Muscle of leg (tissue), 11 donors: Measurements from ENCODE around the gene ARHGAP29. TPM values are rescaled to one million over a fixed set of nuclear protein-coding genes. Genes with fewer than 3 reads are reported as not detected.
A peak's percentile ranks its signal among the peaks of the same experiment; 100 is the strongest.

Source experiments
- DNase-seq: peaks from one replicate; pipeline ENCODE4 v3.0.0; 2013
- H3K27ac ChIP-seq: one replicate; pipeline ENCODE4 v1.5.1; 2013; ENCODE audit warnings: mild to moderate bottlenecking, low read length, control low read depth
- H3K27me3 ChIP-seq: one replicate; pipeline ENCODE4 v1.6.1; 2013; ENCODE audit warnings: low read length; ENCODE audit not compliant: control insufficient read depth, insufficient read depth
- H3K36me3 ChIP-seq: one replicate; pipeline ENCODE4 v1.6.1; 2013; ENCODE audit warnings: low read length; ENCODE audit not compliant: control insufficient read depth, insufficient read depth
- H3K4me1 ChIP-seq: one replicate; pipeline ENCODE4 v1.6.1; 2013; ENCODE audit warnings: low read length; ENCODE audit not compliant: control insufficient read depth, insufficient read depth
- H3K4me3 ChIP-seq: one replicate; pipeline ENCODE4 v1.5.1; 2013; ENCODE audit warnings: low read length, control low read depth
- H3K9me3 ChIP-seq: replicated peaks from 2 replicates; pipeline ENCODE4 v1.6.1; 2013; ENCODE audit warnings: low read depth, low read length; ENCODE audit not compliant: control insufficient read depth
- WGBS: methylation state at CpG from one replicate; pipeline ENCODE4 v1.1.5; 2013; ENCODE audit warnings: missing lambda C conversion rate; ENCODE audit not compliant: insufficient coverage; 5-methylcytosine and 5-hydroxymethylcytosine counted together
- polyA plus RNA-seq, 8 donors: library from polyadenylated mRNA; unstranded; fragments of 120-200 nt; gene quantifications; one replicate each; pipeline versions ENCODE4 v1.2.1 to v1.2.3, GENCODE V29; 2013; ENCODE audit warnings: inconsistent platforms in 1 of 8, low replicate concordance in 1 of 8; ENCODE audit not compliant: insufficient read length in 8 of 8, insufficient read depth in 1 of 8
- total RNA-seq: library from RNA; stranded (reverse); fragments of 120-200 nt; gene quantifications from one replicate; pipeline ENCODE4 v1.2.4, GENCODE V29; 2013

The ARHGAP29 gene
- total and polyA plus RNA-seq, 9 donors, result 15.5 to 43.7 (median 34.0) TPM

DNA sequence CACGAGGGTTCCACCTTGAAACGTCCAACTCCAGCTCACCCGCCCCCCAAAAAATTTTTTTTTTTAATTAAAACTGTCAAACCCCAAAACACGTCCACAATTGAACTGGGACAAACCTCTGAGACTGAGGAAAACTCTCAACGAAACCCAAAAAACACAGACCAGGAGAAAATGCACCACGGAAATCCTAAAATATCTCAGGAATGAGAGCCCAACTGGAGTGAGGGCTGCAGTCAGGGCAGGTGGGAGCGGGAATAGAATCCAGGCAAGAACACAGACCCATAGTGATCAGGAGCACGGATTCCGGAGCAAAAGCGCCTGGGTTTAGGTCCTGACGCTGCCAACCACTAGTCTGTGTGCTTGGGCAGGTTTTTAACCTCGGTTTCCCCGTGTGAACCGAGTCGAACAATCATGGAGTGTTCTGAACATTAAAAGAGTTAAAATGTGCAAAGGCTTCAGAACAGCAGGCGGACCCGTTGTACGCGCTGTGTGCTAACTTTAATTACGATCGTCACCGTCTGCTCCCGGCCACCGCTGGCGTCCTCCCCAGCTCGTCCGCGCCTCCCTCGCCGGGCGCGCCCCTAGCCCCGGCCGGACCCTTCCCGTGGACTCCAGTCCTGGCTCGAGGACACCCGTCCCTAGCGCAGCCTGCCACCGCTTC lies 624 bp downstream of the ARHGAP29 start:
- peaks cover 7% of the 10 kb centered on the region for H3K4me1 ChIP-seq

DNA sequence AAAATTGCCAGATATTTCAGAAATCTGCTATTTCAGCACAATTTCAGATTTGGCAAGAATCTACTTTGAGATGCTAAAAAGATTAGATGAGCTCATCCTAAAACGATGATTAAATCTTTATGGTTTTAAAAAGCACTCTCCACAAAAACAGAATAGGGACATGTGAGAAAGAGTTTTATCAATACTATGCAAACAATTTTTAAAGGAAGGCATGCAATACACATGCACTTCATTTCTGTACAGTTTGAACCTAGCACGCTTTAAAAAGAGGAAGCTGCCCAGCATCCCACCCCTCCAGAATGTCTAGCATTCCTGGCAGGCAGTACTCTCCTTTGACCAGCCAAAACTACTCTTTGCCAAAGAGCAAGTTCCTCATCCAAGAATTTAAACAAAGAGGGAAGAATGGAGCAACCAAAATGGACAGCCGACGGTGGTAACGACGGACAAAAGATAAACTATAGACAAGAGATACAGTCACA lies 1.3 kb downstream of the ARHGAP29 start:
- DNase-seq, result peak; percentile 83
- Histone ChIP-seq H3K27me3 (peaks cover 11% of the 10 kb centered on the region), H3K4me1 (peaks cover 7% of the 10 kb centered on the region), H3K4me3 (peak overlapping the region; percentile 72), H3K9me3 (no peaks in the 10 kb centered on the region), H3K27ac (peak overlapping the region; percentile 95), H3K36me3 (no peaks in the 10 kb centered on the region)
- WGBS, result 0% methylated on average over 1 of the region's 6 CpGs

More for the DNA sequence above, 624 bp downstream of the ARHGAP29 start:
- 1% methylated on average over 37 of the region's 39 CpGs for WGBS
- Histone ChIP-seq H3K27ac (peak overlapping the region; percentile 95), H3K9me3 (no peaks in the 10 kb centered on the region), H3K36me3 (no peaks in the 10 kb centered on the region), H3K27me3 (peaks cover 11% of the 10 kb centered on the region), H3K4me3 (peak overlapping the region; percentile 72)
- peak; percentile 68 for DNase-seq

DNA sequence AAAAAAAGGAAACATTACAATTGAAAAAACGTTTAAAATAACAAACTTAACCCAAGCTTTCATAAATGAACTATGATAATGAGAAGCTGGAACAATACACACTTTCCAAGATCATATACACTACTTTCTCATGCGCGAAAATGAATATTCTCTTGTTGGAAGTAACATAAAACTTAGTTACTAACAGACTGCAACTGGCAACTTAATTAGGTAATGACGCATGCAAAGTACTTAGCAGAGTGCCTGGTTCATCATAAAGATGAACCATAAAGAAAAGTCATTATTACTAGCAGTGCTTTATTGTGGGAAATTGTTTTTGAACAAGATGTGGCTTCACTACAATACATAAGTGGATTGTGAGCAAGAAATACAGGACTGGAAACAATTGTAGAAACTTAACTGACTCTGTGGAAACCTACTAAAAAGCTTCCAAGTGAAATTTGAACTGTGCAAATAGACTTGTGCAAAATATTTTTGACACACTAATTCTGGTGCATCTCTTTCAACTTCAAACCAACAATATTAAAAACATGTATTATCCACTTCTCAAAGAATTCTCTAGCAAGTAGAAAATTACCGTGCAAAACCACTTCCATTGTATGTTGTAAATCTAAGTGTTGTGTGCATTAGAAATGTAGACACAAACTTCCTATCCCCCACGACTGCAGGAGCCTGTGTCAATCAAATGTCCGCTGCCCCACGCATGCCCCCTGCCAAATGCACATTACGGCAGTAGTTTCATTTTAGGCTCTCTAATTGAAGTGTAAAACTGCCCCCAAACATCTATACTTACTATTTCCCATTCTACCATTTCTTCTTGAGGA lies 2.0 kb downstream of the ARHGAP29 start:
- Histone ChIP-seq H3K4me1 (peaks cover 7% of the 10 kb centered on the region), H3K27ac (peak overlapping the region; percentile 95), H3K4me3 (peak overlapping the region; percentile 72), H3K36me3 (no peaks in the 10 kb centered on the region), H3K27me3 (peaks cover 11% of the 10 kb centered on the region), H3K9me3 (no peaks in the 10 kb centered on the region)
- peak; percentile 78 for DNase-seq
- WGBS, result no CpG with 5 or more reads among the region's 9 CpGs

DNA sequence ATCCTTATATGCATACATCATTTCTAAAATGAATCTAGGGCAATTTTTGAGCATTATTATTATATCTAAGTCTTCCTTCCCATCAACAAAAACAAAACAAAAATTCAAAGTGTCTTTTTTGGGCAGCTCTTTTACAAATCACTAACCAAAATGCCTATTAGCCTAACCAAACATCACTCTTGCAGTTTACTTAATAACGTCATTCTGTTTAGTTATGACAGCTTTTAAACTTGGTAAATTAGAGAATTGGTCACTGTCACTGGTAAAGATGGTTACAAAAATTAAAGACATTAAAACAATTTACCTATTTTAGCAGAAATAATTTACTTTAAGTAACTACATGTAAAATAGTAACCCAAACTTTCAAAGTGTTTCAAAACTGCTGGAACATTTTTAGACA lies 2.8 kb downstream of the ARHGAP29 start:
- H3K4me1 ChIP-seq, result peaks cover 7% of the 10 kb centered on the region
- WGBS, result no CpG with 5 or more reads among the region's 1 CpG
- H3K9me3 ChIP-seq, result no peaks in the 10 kb centered on the region
- no peak for DNase-seq
- no peak overlapping the region for H3K4me3 ChIP-seq
- peaks cover 11% of the 10 kb centered on the region for H3K27me3 ChIP-seq
- peak overlapping the region; percentile 22 for H3K27ac ChIP-seq
- no peaks in the 10 kb centered on the region for H3K36me3 ChIP-seq

DNA sequence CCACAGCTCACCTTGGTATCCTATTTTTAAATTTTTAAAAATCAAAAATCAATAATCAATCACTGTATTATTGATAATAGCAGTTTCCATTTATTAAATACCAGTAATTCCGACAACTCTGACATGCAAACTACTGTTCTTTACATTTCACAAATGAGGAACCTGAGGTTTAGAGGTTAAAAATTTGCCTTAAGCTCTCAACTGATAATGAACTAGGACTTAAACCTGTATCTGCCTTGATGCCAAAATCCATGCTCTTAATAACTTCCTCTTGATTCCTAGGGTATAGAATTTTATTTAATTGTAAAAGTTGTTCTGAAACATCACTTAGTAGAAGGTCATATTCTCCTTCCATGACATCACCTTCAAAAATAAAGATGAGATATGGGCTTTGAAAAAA lies 5.6 kb downstream of the ARHGAP29 start:
- Histone ChIP-seq H3K36me3 (no peaks in the 10 kb centered on the region), H3K4me1 (peaks cover 2% of the 10 kb centered on the region), H3K9me3 (no peaks in the 10 kb centered on the region), H3K27ac (no peak overlapping the region), H3K27me3 (peaks cover 4% of the 10 kb centered on the region), H3K4me3 (no peak overlapping the region)
- DNase-seq, result no peak
- WGBS, result no CpG with 5 or more reads among the region's 1 CpG

DNA sequence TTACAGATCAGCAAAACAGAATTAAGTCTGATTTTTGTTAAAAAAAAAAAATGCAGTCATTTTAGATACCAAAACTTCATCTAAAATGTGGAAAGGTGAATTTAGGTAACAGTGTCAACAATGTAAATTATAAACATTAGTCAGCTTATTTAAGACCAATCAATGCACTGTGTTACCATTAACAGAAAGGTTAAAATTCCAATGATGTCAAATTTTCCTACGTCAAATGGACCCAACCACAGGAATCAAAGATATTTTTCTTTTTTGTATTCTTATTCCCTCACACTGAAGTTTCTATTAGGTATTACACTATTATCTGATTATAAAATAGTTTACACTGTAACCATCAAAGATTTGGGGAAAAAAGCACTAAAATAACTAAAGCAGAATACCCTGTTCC lies 6.5 kb downstream of the ARHGAP29 start:
- Histone ChIP-seq H3K36me3 (no peaks in the 10 kb centered on the region), H3K4me1 (peaks cover 2% of the 10 kb centered on the region), H3K9me3 (no peaks in the 10 kb centered on the region), H3K27ac (no peak overlapping the region), H3K4me3 (no peak overlapping the region), H3K27me3 (no peaks in the 10 kb centered on the region)
- WGBS, result no CpG with 5 or more reads among the region's 1 CpG
- no peak for DNase-seq

DNA sequence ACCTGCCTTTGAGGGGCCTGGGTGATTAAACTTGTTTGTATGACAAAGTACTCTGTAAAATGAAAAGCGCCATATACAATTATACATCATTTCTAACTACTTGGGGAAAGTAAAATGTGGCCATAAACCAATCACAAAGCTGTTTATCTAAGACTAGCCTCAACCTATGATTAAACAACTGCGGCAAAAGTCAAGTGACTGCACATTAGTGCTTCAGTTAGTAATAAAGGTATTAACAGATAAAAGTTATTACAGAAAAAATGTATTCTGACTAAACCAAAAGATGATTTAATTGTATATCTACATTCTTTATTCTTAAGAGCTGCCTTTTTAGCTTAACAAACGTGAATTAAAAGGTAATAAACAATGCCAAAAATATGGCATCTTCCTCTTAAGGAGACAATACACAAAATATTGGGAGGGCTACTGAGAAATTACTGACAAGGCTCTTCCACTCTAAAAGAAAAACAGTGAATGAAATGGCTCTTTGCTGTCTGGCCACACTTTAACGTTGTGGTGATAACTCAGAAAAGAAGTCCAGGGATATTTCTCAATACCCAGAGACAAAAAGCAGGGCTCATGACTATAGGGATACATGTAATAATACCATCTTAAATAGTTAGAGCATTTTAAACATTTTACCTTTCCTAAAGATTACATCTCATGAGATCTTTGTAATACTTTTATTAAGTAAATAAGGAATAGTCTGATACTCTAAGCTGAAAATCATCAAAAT lies 8.6 kb downstream of the ARHGAP29 start:
- Histone ChIP-seq H3K4me3 (no peak overlapping the region), H3K36me3 (no peaks in the 10 kb centered on the region), H3K9me3 (no peaks in the 10 kb centered on the region), H3K27me3 (no peaks in the 10 kb centered on the region), H3K4me1 (peaks cover under 1% of the 10 kb centered on the region), H3K27ac (no peak overlapping the region)
- WGBS, result no CpG with 5 or more reads among the region's 4 CpGs
- DNase-seq, result no peak

DNA sequence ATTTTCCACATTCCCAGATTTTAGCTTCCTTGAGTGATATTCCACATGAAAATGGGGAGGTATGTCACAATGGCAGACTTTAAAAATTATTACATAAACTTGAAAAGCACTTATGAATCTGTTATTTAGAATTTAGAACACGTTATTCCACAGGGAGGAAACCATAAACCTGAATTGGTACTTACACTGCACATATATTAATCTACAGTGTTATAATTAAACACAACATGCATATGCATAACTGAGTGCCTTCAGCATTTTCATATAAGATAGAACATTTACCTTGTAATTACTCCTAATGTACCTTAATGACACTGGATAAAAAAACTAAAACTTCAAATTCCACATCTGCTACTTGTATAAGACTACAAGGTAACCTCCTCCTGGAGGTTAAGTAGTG lies 9.8 kb downstream of the ARHGAP29 start:
- H3K4me3 ChIP-seq, result no peak overlapping the region
- no peak for DNase-seq
- no peaks in the 10 kb centered on the region for H3K27me3 ChIP-seq
- no peaks in the 10 kb centered on the region for H3K36me3 ChIP-seq
- no CpG with 5 or more reads among the region's 1 CpG for WGBS
- no peaks in the 10 kb centered on the region for H3K9me3 ChIP-seq
- H3K27ac ChIP-seq, result no peak overlapping the region
- H3K4me1 ChIP-seq, result no peaks in the 10 kb centered on the region

DNA sequence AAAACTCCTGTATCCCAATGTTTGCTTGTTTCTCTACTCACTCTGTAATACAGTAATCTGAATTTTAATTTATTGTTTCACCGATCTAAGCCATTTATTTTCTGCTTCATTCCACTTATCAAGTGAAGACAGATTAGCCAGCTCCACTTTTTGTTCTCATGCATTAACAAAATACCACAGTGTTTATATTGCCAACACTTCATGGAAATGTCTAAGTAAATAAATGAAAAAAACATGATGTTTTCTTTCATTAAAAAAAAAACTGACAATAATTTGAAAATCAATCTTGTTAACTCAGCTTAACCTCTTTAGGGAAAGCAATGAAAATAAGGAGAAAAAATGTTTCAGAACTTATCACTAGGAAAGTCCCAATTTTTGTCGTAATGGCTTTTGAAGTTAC lies 11.5 kb downstream of the ARHGAP29 start:
- no peaks in the 10 kb centered on the region for H3K4me1 ChIP-seq
- no peaks in the 10 kb centered on the region for H3K9me3 ChIP-seq
- no peaks in the 10 kb centered on the region for H3K36me3 ChIP-seq
- DNase-seq, result no peak
- WGBS, result no CpG with 5 or more reads among the region's 2 CpGs
- H3K4me3 ChIP-seq, result no peak overlapping the region
- H3K27me3 ChIP-seq, result no peaks in the 10 kb centered on the region
- H3K27ac ChIP-seq, result no peak overlapping the region

DNA sequence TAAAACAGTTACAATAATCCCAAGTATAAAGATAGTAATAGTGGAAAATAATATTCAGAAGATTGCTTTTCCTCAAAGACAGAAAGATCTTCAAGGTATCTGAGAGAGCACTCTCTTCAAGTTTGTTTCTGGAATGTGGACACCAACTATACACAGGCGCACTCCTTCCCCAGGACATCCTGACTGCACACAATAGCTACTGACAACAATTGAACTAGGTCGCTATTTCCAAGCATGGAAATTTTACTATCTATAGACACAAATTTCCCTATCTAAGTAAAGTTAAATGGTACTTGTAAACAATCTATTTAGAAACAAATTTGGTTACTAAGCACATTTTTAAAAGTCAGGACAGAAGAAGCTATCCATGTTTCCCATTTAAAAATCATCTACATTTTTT lies 19.1 kb downstream of the ARHGAP29 start:
- peak; percentile 18 for DNase-seq
- Histone ChIP-seq H3K27ac (peak overlapping the region; percentile 76), H3K36me3 (peaks cover 10% of the 10 kb centered on the region), H3K4me1 (peaks cover 2% of the 10 kb centered on the region), H3K9me3 (no peaks in the 10 kb centered on the region), H3K4me3 (no peak overlapping the region), H3K27me3 (no peaks in the 10 kb centered on the region)
- WGBS, result no CpG with 5 or more reads among the region's 2 CpGs
